Neuronal stem cell (in vitro differentiated cells): ENCODE data around the gene G2E3.

Source experiments
- DNase-seq: peaks from one replicate; pipeline ENCODE4 v3.0.0-alpha.2; 2013; ENCODE audit warnings: low spot score
- H2AFZ ChIP-seq: one replicate; pipeline ENCODE4 v1.6.1; 2013; ENCODE audit warnings: mild to moderate bottlenecking, low read length, inconsistent platforms
- H2AK5ac ChIP-seq: 2 replicates; pipeline ENCODE4 v1.6.1; 2013; ENCODE audit warnings: low read depth, mild to moderate bottlenecking, inconsistent platforms, low read length, moderate library complexity, mixed read lengths
- H2BK120ac ChIP-seq: 2 replicates; pipeline ENCODE4 v1.6.1; 2013; ENCODE audit warnings: low read depth, mild to moderate bottlenecking, inconsistent platforms, low read length, moderate library complexity, mixed read lengths
- H2BK12ac ChIP-seq: one replicate; pipeline ENCODE4 v1.6.1; 2013; ENCODE audit warnings: low read length, inconsistent platforms
- H2BK15ac ChIP-seq: 2 replicates; pipeline ENCODE4 v1.6.1; 2013; ENCODE audit warnings: mild to moderate bottlenecking, low read length, inconsistent platforms, mixed read lengths
- H2BK5ac ChIP-seq: one replicate; pipeline ENCODE4 v1.6.1; 2013; ENCODE audit warnings: inconsistent platforms, mild to moderate bottlenecking, low read length, moderate library complexity
- H3K14ac ChIP-seq: one replicate; pipeline ENCODE4 v1.6.1; 2013; ENCODE audit warnings: low read length, inconsistent platforms
- H3K18ac ChIP-seq: 2 replicates; pipeline ENCODE4 v1.6.1; 2013; ENCODE audit warnings: low read length, inconsistent platforms
- H3K23ac ChIP-seq: 2 replicates; pipeline ENCODE4 v1.6.1; 2013; ENCODE audit warnings: low read depth, mild to moderate bottlenecking, mixed read lengths, low read length, inconsistent platforms; ENCODE audit not compliant: poor library complexity
- H3K27ac ChIP-seq: replicated peaks from 3 replicates; pipeline ENCODE4 v1.5.1; 2013; ENCODE audit warnings: low read length, inconsistent platforms
- H3K27me3 ChIP-seq, 3 experiments: 2 replicates each; pipeline ENCODE4 v1.6.1; 2013; ENCODE audit warnings: low read length in 3 of 3, mild to moderate bottlenecking in 2 of 3, inconsistent platforms in 1 of 3, low read depth in 1 of 3, mixed read lengths in 1 of 3, moderate library complexity in 1 of 3; ENCODE audit not compliant: control insufficient read depth in 3 of 3, insufficient read depth in 3 of 3
- H3K36me3 ChIP-seq, 2 donors: replicated peaks in 1 of 2; 2 replicates each; pipeline ENCODE4 v1.6.1; 2013; ENCODE audit warnings: low read length in 2 of 2; ENCODE audit not compliant: control insufficient read depth in 2 of 2, insufficient read depth in 2 of 2
- H3K4ac ChIP-seq: 2 replicates; pipeline ENCODE4 v1.6.1; 2013; ENCODE audit warnings: inconsistent platforms, mild to moderate bottlenecking, low read length, moderate library complexity
- H3K4me1 ChIP-seq, 2 donors: 1 replicate in 1 of 2; 2 replicates in 1 of 2; pipeline ENCODE4 v1.6.1; 2013; ENCODE audit warnings: low read length in 2 of 2, low read depth in 1 of 2; ENCODE audit not compliant: control insufficient read depth in 2 of 2, insufficient read depth in 1 of 2
- H3K4me2 ChIP-seq: one replicate; pipeline ENCODE4 v1.6.1; 2013; ENCODE audit warnings: mild to moderate bottlenecking, low read length, inconsistent platforms; ENCODE audit not compliant: insufficient read depth, poor library complexity, severe bottlenecking
- H3K4me3 ChIP-seq, 2 donors: 2 replicates each; pipeline ENCODE4 v1.5.1; 2013; ENCODE audit warnings: low read length in 2 of 2, mild to moderate bottlenecking in 2 of 2, inconsistent platforms in 1 of 2, moderate library complexity in 1 of 2
- H3K79me1 ChIP-seq: one replicate; pipeline ENCODE4 v1.6.1; 2013; ENCODE audit warnings: low read depth, mild to moderate bottlenecking, inconsistent platforms, low read length, moderate library complexity
- H3K9ac ChIP-seq: one replicate; pipeline ENCODE4 v1.6.1; 2013; ENCODE audit warnings: mild to moderate bottlenecking, low read depth, low read length, inconsistent platforms; ENCODE audit not compliant: poor library complexity
- H3K9me3 ChIP-seq, 2 donors: replicated peaks in 1 of 2; 2 replicates each; pipeline versions ENCODE3 to v1.6.1; 2013; ENCODE audit warnings: low read length in 2 of 2, mild to moderate bottlenecking in 2 of 2, inconsistent platforms in 1 of 2, low read depth in 1 of 2, mixed read lengths in 1 of 2, moderate library complexity in 1 of 2; ENCODE audit not compliant: control insufficient read depth in 2 of 2, insufficient read depth in 1 of 2
- H4K8ac ChIP-seq: one replicate; pipeline ENCODE4 v1.6.1; 2013; ENCODE audit warnings: low read depth, mild to moderate bottlenecking, inconsistent platforms, low read length, moderate library complexity
- H4K91ac ChIP-seq: one replicate; pipeline ENCODE4 v1.6.1; 2013; ENCODE audit warnings: low read length, low read depth, mild to moderate bottlenecking, inconsistent platforms; ENCODE audit not compliant: poor library complexity
- WGBS, 2 donors: extraction: QIAGEN DNeasy Blood & Tissue Kit; methylation state at CpG; one replicate each; pipeline ENCODE4 v1.1.7; 2013; ENCODE audit warnings: missing lambda C conversion rate in 2 of 2, mixed read lengths in 1 of 2; ENCODE audit not compliant: insufficient read length in 2 of 2, insufficient replicate concordance in 1 of 2; ENCODE audit errors: extremely low coverage in 2 of 2; 5-methylcytosine and 5-hydroxymethylcytosine counted together

The G2E3 gene

DNA sequence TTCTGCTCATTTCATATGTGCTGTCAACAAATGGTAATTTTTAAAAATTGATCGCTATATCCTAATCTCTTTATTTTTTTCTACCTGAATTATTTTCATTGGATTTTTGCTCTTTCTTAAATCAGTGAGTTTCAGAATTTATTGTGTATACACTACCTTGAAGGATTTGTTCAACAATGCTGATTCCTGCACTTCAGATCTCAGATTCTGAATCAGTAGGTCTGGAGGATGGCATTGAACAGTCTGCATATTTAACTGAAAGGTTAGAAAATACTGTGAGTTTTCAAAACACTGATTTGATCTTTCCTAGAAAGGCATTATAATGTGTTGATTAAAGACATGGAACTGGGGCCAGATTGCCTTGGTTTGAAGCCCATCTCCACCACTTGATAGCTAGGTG, 1.6 kb downstream of the G2E3 start:
- peak overlapping the region in 1 of 2 donors; percentile 86 for H3K4me3 ChIP-seq
- peaks cover 3 to 6% of the 10 kb centered on the region in 2 donors for H3K4me1 ChIP-seq
- H2AFZ ChIP-seq, result no peak overlapping the region
- WGBS, 2 donors, result no CpG with 5 or more reads among the region's 1 CpG
- H3K4ac ChIP-seq, result no peak overlapping the region
- no peak overlapping the region for H3K9ac ChIP-seq
- no peak overlapping the region for H3K27ac ChIP-seq
- no peak for DNase-seq
- H3K18ac ChIP-seq, result no peak overlapping the region
- H2BK120ac ChIP-seq, result no peak overlapping the region
- no peak overlapping the region for H3K14ac ChIP-seq
- H3K9me3 ChIP-seq, result peaks cover 2 to 25% of the 10 kb centered on the region in 2 donors
- H3K4me2 ChIP-seq, result no peak overlapping the region
- H2BK12ac ChIP-seq, result no peak overlapping the region
- H2AK5ac ChIP-seq, result no peak overlapping the region
- no peak overlapping the region for H4K8ac ChIP-seq
- H3K23ac ChIP-seq, result no peak overlapping the region
- no peak overlapping the region for H2BK5ac ChIP-seq
- no peaks in the 10 kb centered on the region for H3K27me3 ChIP-seq
- H4K91ac ChIP-seq, result no peak overlapping the region
- peaks cover 2 to 31% of the 10 kb centered on the region in 2 donors for H3K36me3 ChIP-seq
- peaks cover 7% of the 10 kb centered on the region for H3K79me1 ChIP-seq
- H2BK15ac ChIP-seq, result no peak overlapping the region

DNA sequence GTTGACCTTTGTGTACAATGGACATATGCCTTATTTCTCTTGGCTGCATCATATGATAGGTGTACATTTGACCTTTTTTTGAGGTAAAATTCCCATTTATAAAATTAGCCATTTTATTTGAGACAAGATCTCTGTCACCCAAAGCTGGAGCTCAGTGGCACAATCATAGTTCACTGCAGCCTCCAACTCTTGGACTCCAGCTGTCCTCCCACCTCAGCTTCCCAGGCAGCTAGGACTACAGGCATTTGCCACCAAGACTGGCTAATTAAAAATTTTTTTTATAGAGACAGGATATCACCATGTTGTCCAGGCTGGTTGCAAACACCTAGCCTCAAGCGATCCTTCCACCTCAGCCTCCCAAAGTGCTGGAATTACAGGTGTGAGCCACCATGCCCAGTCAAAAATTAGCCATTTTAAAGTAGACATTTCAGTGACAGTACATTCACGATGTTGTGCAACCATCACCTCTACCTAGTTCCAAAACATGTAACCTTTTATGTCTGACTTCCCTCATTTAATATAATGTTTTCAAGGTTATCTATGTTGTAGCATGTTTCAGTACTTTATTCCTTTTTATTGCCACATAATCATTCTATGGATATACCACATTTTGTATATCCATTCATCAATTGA, 5.4 kb downstream of the G2E3 start:
- Histone ChIP-seq H2BK15ac (no peak overlapping the region), H2BK120ac (no peak overlapping the region), H3K9ac (no peak overlapping the region), H2AFZ (no peak overlapping the region), H3K14ac (no peak overlapping the region), H3K23ac (no peak overlapping the region), H4K8ac (no peak overlapping the region), H2AK5ac (no peak overlapping the region), H3K36me3 (peaks cover 2 to 31% of the 10 kb centered on the region in 2 donors), H3K4ac (no peak overlapping the region), H3K4me2 (no peak overlapping the region), H2BK12ac (no peak overlapping the region), H3K4me3 (no peak overlapping the region), H3K9me3 (peaks cover 2 to 41% of the 10 kb centered on the region in 2 donors), H3K27me3 (no peaks in the 10 kb centered on the region), H3K18ac (no peak overlapping the region), H3K4me1 (peaks cover 2 to 6% of the 10 kb centered on the region in 2 donors), H4K91ac (no peak overlapping the region), H3K79me1 (peaks cover 4% of the 10 kb centered on the region), H3K27ac (no peak overlapping the region), H2BK5ac (no peak overlapping the region)
- no peak for DNase-seq
- no CpG with 5 or more reads among the region's 2 CpGs for WGBS, 2 donors

DNA sequence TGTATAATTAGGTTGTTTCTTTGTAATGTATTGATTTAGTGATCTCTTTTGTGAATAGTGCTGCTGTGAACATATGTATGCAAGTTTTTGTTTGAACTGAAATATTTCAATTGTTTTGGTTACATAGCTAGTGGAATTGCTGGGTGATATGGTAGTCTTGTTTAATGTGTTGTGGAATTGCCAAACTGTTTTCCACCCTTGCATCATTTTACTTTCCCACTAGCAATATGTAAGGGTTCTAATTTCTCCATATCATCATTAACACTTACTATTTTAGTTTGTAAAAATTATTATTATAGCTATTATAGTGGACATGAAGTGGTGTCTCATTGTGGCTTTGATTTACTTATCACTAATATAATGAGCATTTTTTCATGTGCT, 5.9 kb downstream of the G2E3 start:
- Histone ChIP-seq H2AK5ac (no peak overlapping the region), H3K23ac (no peak overlapping the region), H4K8ac (no peak overlapping the region), H3K27ac (no peak overlapping the region), H3K18ac (no peak overlapping the region), H2BK120ac (no peak overlapping the region), H3K36me3 (peaks cover 2 to 31% of the 10 kb centered on the region in 2 donors), H3K4me3 (no peak overlapping the region), H3K4me2 (no peak overlapping the region), H3K4ac (no peak overlapping the region), H3K9me3 (peaks cover 2 to 41% of the 10 kb centered on the region in 2 donors), H3K9ac (no peak overlapping the region), H3K4me1 (peaks cover 3 to 6% of the 10 kb centered on the region in 2 donors), H2AFZ (no peak overlapping the region), H2BK5ac (no peak overlapping the region), H3K27me3 (no peaks in the 10 kb centered on the region), H3K79me1 (peaks cover 4% of the 10 kb centered on the region), H2BK12ac (no peak overlapping the region), H4K91ac (no peak overlapping the region), H2BK15ac (no peak overlapping the region), H3K14ac (no peak overlapping the region)
- DNase-seq, result no peak

DNA sequence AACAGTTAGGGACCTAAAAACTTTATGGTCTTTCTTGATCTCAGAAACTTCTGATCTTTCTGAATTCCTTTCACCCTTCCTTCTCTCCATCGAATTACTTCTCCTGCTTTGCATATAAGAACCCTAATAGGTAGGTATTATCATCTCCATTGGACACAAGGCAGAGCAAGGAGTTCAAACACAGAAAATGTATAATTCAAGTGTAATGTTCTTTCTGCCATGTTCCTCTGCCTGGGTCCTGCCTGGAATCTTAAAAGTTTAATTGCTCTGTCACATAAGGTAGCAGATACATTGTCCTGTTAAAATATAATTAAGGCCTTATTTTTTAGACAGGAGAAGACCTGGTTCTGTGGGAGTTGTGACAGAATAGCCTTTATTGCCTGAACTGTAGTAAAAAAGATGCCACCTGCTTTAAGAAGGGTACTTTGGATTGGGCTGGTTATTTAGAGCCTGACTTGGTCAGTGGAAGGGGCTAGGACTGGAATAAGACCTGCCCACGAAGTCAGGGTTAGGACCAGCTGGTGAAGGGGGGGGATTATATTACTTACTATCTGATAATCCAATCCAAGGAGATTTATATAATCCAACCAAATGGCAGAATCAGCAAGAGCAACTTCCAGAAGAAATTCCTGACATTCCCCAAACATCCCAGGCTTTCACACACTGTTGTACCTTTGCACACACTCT, 10.4 kb downstream of the G2E3 start:
- Histone ChIP-seq H3K18ac (no peak overlapping the region), H3K4me3 (no peak overlapping the region), H3K14ac (no peak overlapping the region), H3K79me1 (no peaks in the 10 kb centered on the region), H4K91ac (no peak overlapping the region), H3K27me3 (no peaks in the 10 kb centered on the region), H3K36me3 (peaks cover 0 to 12% of the 10 kb centered on the region in 2 donors), H3K9me3 (peaks cover 0 to 22% of the 10 kb centered on the region in 2 donors), H2AK5ac (no peak overlapping the region), H3K4me2 (no peak overlapping the region), H2BK5ac (no peak overlapping the region), H4K8ac (no peak overlapping the region), H3K27ac (no peak overlapping the region), H2BK15ac (no peak overlapping the region), H2BK12ac (no peak overlapping the region), H3K9ac (no peak overlapping the region), H2BK120ac (no peak overlapping the region), H2AFZ (no peak overlapping the region), H3K4ac (no peak overlapping the region), H3K23ac (no peak overlapping the region), H3K4me1 (peaks cover 0 to 2% of the 10 kb centered on the region in 2 donors)
- DNase-seq, result no peak
- WGBS, 2 donors, result no CpG with 5 or more reads among the region's 2 CpGs
